ENCODE results near the gene PRKAR1B. TPM values are rescaled to one million over a fixed set of nuclear protein-coding genes. Genes with fewer than 3 reads are reported as not detected.

PRKAR1B gene
- total RNA-seq, 1 experiment from 2014 or later: 43.3 TPM

DNA sequence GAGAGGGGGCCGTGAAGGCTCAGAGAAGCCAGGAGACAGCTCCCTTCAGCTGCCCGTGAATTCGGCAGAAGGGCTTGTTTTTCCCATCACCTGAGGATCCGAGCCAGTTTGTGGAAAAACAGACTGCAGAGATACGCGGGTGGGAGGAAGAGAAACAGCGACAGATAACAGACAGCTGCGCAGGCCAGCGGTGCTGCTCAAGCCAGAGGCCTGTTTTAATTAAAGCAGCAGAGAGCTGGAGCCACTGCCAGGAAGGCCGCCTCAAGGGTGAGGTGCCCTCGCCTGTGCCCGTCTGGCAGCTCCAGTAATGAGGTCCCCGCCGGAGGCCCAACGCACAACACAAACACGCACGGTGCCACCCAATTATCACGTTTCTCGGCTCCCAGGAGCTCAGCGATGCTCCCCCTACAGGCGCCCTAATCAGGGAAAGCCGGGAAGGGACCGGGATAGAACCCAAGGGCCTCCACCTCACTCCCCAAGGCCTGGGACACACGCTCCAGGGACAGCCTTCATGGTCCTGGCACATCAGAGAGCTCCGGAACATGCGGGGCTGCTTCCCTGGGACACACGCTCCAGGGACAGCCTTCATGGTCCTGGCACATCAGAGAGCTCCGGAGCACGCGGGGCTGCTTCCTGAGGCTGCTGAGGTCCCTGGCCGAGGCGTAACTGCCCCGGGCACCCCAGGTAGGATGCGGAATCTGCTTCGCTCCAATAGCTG is 61.2 kb downstream of the PRKAR1B start:
- H4K5ac ChIP-seq (ENCODE audit: insufficient read length, low read depth, low read length): no peak overlapping the region
- H3K23ac ChIP-seq (ENCODE audit: insufficient read length, low read depth, low read length): no peak overlapping the region
- H3K9ac ChIP-seq (ENCODE audit: extremely low read depth, insufficient read length, low read length): no peak overlapping the region
- Mint-ChIP-seq H3K27me3 (ENCODE audit: low read depth) (no peaks in the 10 kb centered on the region), H3K9me3 (peaks cover 5 to 8% of the 10 kb centered on the region in 2 experiments; a peak in 3 of 5 replicates), H3K27ac (peak overlapping the region in 2 of 3 experiments; percentile 95 to 97; a peak in 5 of 7 replicates), H3K36me3 (ENCODE audit: insufficient read depth in 1 of 3, low read depth in 3 of 3) (peaks cover 8 to 20% (median 10%) of the 10 kb centered on the region in 3 experiments), H3K4me1 (peaks cover 17 to 20% of the 10 kb centered on the region in 2 experiments), H3K4me3 (peak overlapping the region in 1 of 2 experiments; percentile 29; a peak in 2 of 5 replicates)
- peak overlapping the region; percentile 32; the same call in 1 of the 2 replicates for H3K14ac ChIP-seq (ENCODE audit: insufficient read depth, low read length)
- no peak overlapping the region for H2AK5ac ChIP-seq (ENCODE audit: insufficient read length, low read length)
- no peak overlapping the region for H2BK12ac ChIP-seq (ENCODE audit: insufficient read length, low read depth, low read length)
- no peak overlapping the region for H2BK120ac ChIP-seq (ENCODE audit: low read depth, low read length, poor library complexity, severe bottlenecking)
- H3K4ac ChIP-seq (ENCODE audit: low read depth, low read length): no peak overlapping the region
- no peaks in the 10 kb centered on the region for H3K79me1 ChIP-seq (ENCODE audit: insufficient read depth, low read depth, low read length, poor library complexity, severe bottlenecking)
- no peak overlapping the region for H4K91ac ChIP-seq (ENCODE audit: insufficient read length, low read depth, low read length)
- no peak overlapping the region for H3T11ph ChIP-seq (ENCODE audit: low read length)
- H2BK5ac ChIP-seq (ENCODE audit: insufficient read length, low read length): no peak overlapping the region
- no peak overlapping the region for H2BK20ac ChIP-seq (ENCODE audit: low read depth, low read length, poor library complexity, severe bottlenecking)
- H3K27ac ChIP-seq (ENCODE audit: insufficient read length, low read depth, low read length): no peak overlapping the region
- H3K18ac ChIP-seq (ENCODE audit: insufficient read length, low read depth, low read length): no peak overlapping the region
- H2BK15ac ChIP-seq (ENCODE audit: low read depth, low read length): no peak overlapping the region
- H3K27me3 ChIP-seq (ENCODE audit: insufficient read depth, low read length): no peaks in the 10 kb centered on the region
- H3K23me2 ChIP-seq (ENCODE audit: insufficient read length, low read depth, low read length, poor library complexity, severe bottlenecking): no peaks in the 10 kb centered on the region
- TF ChIP-seq CTCF (conservative IDR thresholded peaks at IDR 0.05): peak; percentile 58
- peak; percentile 72 for DNase-seq
- H4K20me1 ChIP-seq (ENCODE audit: control insufficient read depth, insufficient read depth, insufficient read length): peaks cover 2% of the 10 kb centered on the region
- peaks cover 5% of the 10 kb centered on the region; the same call in 1 of the 2 replicates for H3K4me1 ChIP-seq (ENCODE audit: insufficient read depth, low read length)
- H3K9me3 ChIP-seq (ENCODE audit: control insufficient read depth, low read depth, low read length): no peaks in the 10 kb centered on the region
- no peak overlapping the region for H3K56ac ChIP-seq (ENCODE audit: insufficient read length, low read depth, low read length)
- H3K4me2 ChIP-seq (ENCODE audit: insufficient read depth, insufficient read length, low read length): peak overlapping the region; percentile 8
- H2AFZ ChIP-seq (ENCODE audit: low read length): no peak overlapping the region
- no peaks in the 10 kb centered on the region for H3K79me2 ChIP-seq (ENCODE audit: insufficient read depth, low read length)
- WGBS (ENCODE audit: extremely low coverage, insufficient read length, low lambda C conversion rate): no CpG with 5 or more reads among the region's 35 CpGs
- H4K8ac ChIP-seq (replicated peaks; ENCODE audit: insufficient read length, low read depth, low read length): no peak overlapping the region
